HG02938 (cell line): ENCODE data around the gene TMEM134.
A peak's percentile ranks its signal among the peaks of the same experiment; 100 is the strongest.
"Not testable (repeated sequence)": the region's sequence is repeated elsewhere in the genome, so short reads cannot be mapped to it uniquely, and the experiment has no call there.

Source experiments
- ATAC-seq: cut with Tn5 transposase; IDR thresholded peaks from one replicate; pipeline ENCODE4 v1.9.1; 2021; ENCODE audit warnings: mild to moderate bottlenecking, moderate library complexity; ENCODE audit not compliant: unreplicated experiment

The TMEM134 gene

DNA sequence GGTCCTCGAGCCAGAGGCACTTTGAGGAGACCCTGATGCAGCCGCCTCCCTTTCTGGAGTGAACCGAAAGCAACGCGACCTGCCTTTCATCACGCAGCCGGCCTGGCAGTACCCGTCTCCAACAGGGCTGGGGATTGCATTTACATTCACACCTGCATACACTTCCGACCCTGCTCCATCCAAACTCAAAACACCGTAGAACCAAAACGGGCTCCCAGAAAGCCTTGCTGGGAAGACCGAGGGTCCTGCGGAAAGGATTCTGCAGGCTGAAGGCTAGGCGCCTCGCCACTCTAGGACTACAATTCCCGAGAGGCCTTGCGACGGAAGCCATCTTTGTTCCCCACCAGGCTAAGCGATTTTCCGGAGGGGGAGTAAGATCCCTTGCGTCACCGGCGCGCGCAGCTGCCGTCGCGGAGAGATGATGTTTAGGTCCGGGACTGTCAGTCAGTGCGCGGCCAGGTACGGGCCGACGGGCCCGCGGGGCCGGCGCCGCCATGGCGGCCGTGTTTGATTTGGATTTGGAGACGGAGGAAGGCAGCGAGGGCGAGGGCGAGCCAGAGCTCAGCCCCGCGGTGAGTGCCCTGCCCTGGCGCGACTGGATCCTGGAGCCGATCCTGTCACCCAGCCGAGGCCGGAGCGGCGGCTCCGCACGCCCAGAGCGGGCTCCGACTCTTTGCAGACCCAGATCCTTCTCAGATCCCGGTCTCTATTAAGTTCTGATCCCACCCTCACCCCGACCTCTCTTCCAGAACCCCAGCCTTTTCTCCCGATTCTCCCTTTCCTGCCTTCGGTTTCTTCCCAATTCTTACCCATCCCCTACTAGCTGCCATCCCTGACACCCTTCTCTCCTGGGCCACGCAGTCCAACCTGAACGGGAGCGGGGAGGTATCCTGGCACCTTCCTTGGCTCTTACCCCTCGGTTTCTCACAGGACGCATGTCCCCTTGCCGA, 40.7 kb downstream of the TMEM134 start, which contains the start of gene RPS6KB2:
TSS of gene RPS6KB2 (plus strand) at position 443 of the 950 bp plus-strand sequence. CDS start at position 495, 52 bp downstream.
- peak; percentile 72 for ATAC-seq

GRCh38 chr11:67427364-67427859, 41.6 kb downstream of the TMEM134 start:
- not testable (repeated sequence) for ATAC-seq

- ATAC-seq: no peak
These were observed 45.0 kb downstream of the TMEM134 start for GRCh38 chr11:67423891-67424613.

DNA sequence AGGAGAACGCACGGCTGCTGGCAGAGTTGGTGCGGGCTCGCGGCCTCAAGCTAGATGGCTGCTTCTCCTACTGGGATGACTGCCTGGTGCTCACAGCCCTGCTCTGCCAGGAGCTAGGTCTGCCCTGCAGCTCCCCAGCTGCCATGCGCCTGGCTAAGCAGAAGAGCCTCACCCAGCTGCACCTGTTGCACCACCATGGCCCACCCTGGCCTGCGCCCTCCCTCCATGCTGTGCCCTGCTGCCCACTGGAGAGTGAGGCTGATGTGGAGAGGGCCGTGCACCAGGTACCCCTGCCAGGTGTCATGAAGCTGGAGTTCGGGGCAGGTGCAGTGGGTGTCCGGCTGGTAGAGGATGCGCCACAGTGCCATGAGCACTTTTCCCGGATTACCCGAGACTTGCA, 45.6 kb downstream of the TMEM134 start:
- ATAC-seq: no peak

GRCh38 chr11:67422891-67423290, 46.2 kb downstream of the TMEM134 start:
- ATAC-seq: no peak

DNA sequence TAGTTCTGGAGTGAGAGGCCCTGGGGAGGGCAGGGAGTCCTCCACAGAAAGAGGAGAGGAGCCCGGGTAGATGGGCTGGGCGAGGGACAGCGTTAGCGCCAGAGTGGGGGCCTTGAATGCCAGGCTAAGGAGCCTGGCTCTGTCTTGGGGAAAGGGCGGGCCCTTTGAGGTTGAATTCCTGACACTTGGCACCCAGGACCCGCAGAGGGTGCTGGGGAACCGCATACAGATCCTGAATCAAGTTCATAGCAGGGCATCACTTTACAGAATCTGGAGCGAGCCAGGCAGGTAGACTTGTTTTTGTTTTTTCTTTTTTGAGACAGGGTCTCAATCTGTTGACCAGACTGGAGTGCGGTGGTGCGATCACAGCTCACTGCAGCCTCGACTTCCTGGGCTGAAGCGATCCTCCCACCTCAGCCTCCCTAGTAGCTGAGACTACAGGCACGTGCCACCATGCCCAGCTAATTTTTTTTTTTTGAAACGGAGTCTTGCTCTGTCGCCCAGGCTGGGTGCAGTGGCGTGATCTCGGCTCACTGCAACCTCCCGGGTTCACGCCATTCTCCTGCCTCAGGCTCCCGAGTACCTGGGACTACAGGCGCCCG, 47.5 kb downstream of the TMEM134 start:
- no peak for ATAC-seq

DNA sequence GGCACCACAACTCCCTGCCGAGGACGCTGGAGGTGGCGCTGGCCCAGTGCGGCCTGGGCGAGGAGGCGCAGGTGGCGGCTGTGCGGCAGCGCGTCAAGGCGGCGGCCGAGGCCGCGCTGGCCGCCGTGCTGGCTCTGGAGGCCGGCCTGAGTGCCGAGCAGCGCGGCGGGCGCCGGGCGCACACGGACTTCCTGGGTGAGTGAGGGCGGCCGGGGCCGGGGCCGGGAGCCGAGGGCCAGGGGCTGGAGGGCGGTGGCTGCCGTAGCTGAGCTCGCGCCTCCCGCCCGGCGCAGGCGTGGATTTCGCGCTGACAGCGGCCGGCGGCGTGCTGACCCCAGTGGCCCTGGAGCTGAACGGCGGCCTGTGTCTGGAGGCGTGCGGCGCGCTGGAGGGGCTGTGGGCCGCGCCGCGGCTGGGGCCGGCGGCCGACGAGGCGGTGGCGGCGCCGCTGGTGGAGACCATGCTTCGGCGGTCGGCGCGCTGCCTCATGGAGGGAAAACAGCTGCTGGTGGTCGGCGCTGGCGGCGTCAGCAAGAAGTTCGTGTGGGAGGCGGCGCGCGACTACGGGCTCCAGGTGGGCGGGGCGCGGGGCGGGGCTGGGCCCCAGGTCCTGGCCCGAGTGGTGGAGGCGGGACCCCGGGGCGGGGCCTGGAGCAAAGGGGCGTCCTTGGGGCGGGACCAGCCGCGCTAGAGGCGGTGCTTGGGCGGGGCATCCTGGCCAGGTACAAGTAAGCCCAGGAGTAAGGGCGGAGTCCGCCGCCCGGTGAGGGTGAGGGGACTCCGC, 48.2 kb downstream of the TMEM134 start:
- peak; percentile 58 for ATAC-seq

GRCh38 chr11:67420147-67420645, 48.9 kb downstream of the TMEM134 start:
- no peak for ATAC-seq

- ATAC-seq: no peak
These were observed 49.6 kb downstream of the TMEM134 start for GRCh38 chr11:67419325-67420049.

DNA sequence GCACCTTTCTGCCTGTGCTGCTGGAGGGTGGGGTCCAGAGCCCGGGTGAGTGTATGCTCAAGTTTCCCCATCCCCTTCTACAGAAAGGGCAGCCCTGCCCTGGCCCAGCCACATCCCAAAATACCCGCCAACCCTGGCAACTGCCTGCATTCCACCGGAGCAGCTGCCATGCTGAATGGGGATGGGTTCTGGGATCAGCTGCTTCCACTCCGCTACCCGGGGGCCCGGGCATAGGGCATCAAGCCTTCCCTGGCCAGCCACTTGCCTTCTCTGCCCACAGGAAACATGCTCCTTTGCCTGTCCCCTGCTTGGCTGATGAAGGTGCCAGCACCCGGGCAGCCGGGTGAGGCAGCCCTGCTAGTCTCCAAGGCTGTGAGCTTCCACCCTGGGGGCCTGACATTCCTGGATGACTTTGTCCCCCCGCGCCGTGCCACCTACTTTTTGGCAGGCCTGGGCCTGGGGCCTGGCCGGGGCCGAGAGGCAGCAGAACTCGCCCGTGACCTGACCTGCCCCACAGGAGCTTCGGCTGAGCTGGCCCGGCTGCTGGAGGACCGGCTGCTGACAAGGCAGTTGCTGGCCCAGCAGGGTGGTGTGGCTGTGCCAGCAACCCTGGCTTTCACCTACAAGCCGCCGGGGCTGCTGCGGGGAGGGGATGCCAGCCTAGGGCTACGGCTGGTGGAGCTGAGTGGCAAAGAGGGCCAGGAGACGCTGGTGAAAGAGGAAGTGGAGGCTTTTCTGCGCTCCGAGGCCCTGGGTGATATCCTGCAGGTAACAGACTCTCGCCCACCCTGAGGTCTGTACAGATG, 50.4 kb downstream of the TMEM134 start:
- no peak for ATAC-seq

DNA sequence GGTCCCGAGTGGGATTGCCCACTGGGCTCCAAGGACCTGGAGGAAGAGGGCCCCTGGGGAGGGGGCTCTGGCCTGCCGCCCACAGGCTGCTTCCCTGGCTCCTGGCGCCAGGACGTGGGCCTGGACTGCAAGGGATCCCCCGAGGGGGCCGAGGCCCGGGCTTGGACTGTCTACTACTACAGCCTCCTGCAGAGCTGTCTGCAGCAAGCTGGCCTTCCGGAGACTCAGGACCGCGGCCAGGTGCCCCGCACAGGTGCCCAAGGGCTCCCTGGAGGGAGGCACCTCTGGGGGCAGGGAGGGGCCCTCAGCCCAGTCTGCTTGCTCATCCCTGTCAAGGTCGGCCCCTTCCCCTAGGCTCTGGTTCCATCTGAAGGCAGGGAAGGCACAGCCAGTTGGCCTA, 51.6 kb downstream of the TMEM134 start:
- ATAC-seq: no peak

GRCh38 chr11:67416416-67417335, 52.4 kb downstream of the TMEM134 start:
- no peak for ATAC-seq

- ATAC-seq: no peak
These were observed 53.3 kb downstream of the TMEM134 start, which contains the start of gene CARNS1 for GRCh38 chr11:67415501-67416304. CARNS1 (plus strand) TSS chr11:67415678; CDS start chr11:67416200, 522 bp downstream.

- no peak for ATAC-seq
These were observed 55.7 kb downstream of the TMEM134 start for GRCh38 chr11:67413266-67413849.

DNA sequence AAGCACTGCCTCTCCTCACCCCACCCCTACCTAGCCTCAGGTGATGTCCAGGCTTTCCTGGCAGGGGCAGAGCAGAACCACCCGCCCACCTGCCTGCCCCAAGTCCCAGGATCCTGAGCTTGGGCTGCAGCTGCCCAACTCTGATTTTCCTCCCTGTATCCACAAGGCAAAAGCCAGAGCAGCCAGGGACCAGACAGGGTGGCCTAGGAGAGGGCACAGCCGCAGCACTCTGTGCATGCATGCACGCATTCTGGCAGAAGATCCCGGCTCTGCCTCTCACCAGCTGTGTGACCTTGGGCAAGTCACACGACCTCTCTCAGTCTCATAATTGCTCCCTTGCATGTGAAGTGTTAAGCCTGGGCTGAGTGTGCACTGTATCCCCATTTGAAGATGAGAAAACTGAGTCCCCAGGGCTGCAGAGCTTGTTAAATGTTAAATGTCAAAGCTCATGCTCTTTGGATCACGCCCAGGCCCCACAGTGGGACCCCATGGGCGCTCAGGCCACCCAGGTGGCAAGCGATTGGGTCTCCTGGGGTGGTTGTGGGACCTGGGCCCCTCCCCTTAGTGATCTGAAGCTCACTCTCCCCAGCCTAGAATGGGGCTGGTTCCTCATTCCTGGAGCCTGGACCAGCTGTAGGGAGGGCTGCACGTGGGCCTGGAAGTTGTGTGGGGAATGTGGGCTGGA, 56.4 kb downstream of the TMEM134 start:
- no peak for ATAC-seq

- ATAC-seq: no peak
These were observed 57.3 kb downstream of the TMEM134 start for GRCh38 chr11:67411785-67412152.
